ENCODE results near the gene CRTAC1. TPM values are rescaled to one million over a fixed set of nuclear protein-coding genes. Genes with fewer than 3 reads are reported as not detected.

CRTAC1 gene
- total RNA-seq, 1 experiment from 2014 or later = 1.2 TPM

- TF ChIP-seq USF1 (CRISPR knock-in tag; IDR thresholded peaks at IDR 0.05) = no peak
Measured at GRCh38 chr10:97887399-97887798, 143.0 kb downstream of the CRTAC1 start (continued).

- no peaks in the 10 kb centered on the region for H3K36me3 Mint-ChIP-seq
- no peaks in the 10 kb centered on the region for H3K9me3 Mint-ChIP-seq
- POLR2A ChIA-PET = no interaction called here
- peaks cover 32% of the 10 kb centered on the region for H3K4me1 Mint-ChIP-seq
- CTCF ChIA-PET = interaction anchor here (0.7 to 0.9 kb wide), 2 partner anchors 89 to 159 kb away, joined by 3 to 4 read pairs; no protein-coding TSS in a partner anchor
- TF ChIP-seq RORB (CRISPR knock-in tag; IDR thresholded peaks at IDR 0.05) (no peak), ZMAT4 (CRISPR knock-in tag; IDR thresholded peaks at IDR 0.05) (no peak), CREB1 (CRISPR knock-in tag; IDR thresholded peaks at IDR 0.05) (no peak), ATF6 (CRISPR knock-in tag; IDR thresholded peaks at IDR 0.05) (no peak), ZBTB43 (CRISPR knock-in tag; IDR thresholded peaks at IDR 0.05) (no peak), IRF1 (CRISPR knock-in tag; IDR thresholded peaks at IDR 0.05) (no peak), HMGA2 (CRISPR knock-in tag; IDR thresholded peaks at IDR 0.05) (no peak), USF2 (CRISPR knock-in tag; IDR thresholded peaks at IDR 0.05) (no peak), AR (CRISPR knock-in tag; IDR thresholded peaks at IDR 0.05) (no peak), RELA (CRISPR knock-in tag; IDR thresholded peaks at IDR 0.05; ENCODE audit: borderline replicate concordance) (no peak), KAT7 (CRISPR knock-in tag; IDR thresholded peaks at IDR 0.05; ENCODE audit: borderline replicate concordance) (no peak), ELF4 (CRISPR knock-in tag; IDR thresholded peaks at IDR 0.05; ENCODE audit: low read depth) (no peak), ZNF425 (CRISPR knock-in tag; conservative IDR thresholded peaks at IDR 0.05) (no peak), JUN (CRISPR knock-in tag; IDR thresholded peaks at IDR 0.05) (no peak), NFATC4 (CRISPR knock-in tag; IDR thresholded peaks at IDR 0.05) (no peak)
- no peak overlapping the region for H3K27ac Mint-ChIP-seq
- DNase-seq (ENCODE audit: low spot score) = no peak
- H3K27me3 Mint-ChIP-seq (ENCODE audit: low read depth) = no peaks in the 10 kb centered on the region; the same call in 1 of the 2 replicates
- ATAC-seq = no peak
- no peak overlapping the region for H3K4me3 Mint-ChIP-seq
Measured at GRCh38 chr10:97886286-97886685, 144.1 kb downstream of the CRTAC1 start.

All from WTC11 (cell line).